HCT116 (cell line): ENCODE measurements around the gene MYH15. TPM values are rescaled to one million over a fixed set of nuclear protein-coding genes. Genes with fewer than 3 reads are reported as not detected.

ENCODE experiments used
- ATAC-seq: fragments of 200-7000 bp; cut with Tn5 transposase; 2 replicates; pipeline ENCODE4 v1.9.1; 2020; ENCODE audit warnings: mild to moderate bottlenecking, moderate library complexity
- BruUV-seq: library from RNA; stranded (reverse); fragments of 400-500 nt; replicated peaks from 2 replicates; lab custom pipeline; 2021; lab: Mats Ljungman, UMichigan
- CTCF ChIA-PET: fragments of 300-600 bp; sonication (Branson Sonifier 250); formaldehyde crosslinking; loops from one replicate; lab custom pipeline; 2021; ENCODE audit warnings: antibody characterized with exemption; lab: Charles Lee
- POLR2A ChIA-PET: fragments of 300-600, 350-600 bp; sonication (Branson Sonifier 250); formaldehyde crosslinking; loops from one replicate; lab custom pipeline; 2021; ENCODE audit warnings: antibody characterized with exemption; lab: Charles Lee
- RAD21 ChIA-PET, 2 experiments: fragments of 300-600 bp; sonication (Branson Sonifier 250); formaldehyde crosslinking; loops; one replicate each; lab custom pipeline; 2023; ENCODE audit warnings: low total read pairs in 2 of 2; ENCODE audit not compliant: uncharacterized antibody in 2 of 2, unreplicated experiment in 2 of 2, low non-redundant PET in 1 of 2; lab: Charles Lee
- DNase-seq: peaks from one replicate; pipeline ENCODE4 v3.0.0-alpha.2; 2010; ENCODE audit warnings: low read depth, low spot score
- H2AFZ ChIP-seq: fragments of 200-600 bp; shearing (Covaris generic), sonication (generic); 2 replicates; pipeline ENCODE4 v1.6.1; 2017; ENCODE audit warnings: low read depth, mixed run types, mixed read lengths, antibody characterized with exemption, low read length; ENCODE audit not compliant: poor library complexity, severe bottlenecking
- H3K27ac ChIP-seq: 2 replicates; pipeline ENCODE4 v1.5.1; 2012; ENCODE audit warnings: low read depth, low read length
- H3K27me3 ChIP-seq: fragments of 200-600 bp; sonication (generic); 2 replicates; pipeline ENCODE4 v1.6.1; 2016; ENCODE audit warnings: mixed run types, low read length, mixed read lengths; ENCODE audit not compliant: insufficient read depth
- H3K36me3 ChIP-seq, 2 experiments: fragments of 200-500 bp in 1 of 2; fragments of 200-600 bp in 1 of 2; sonication (Bioruptor generic) in 1 of 2; sonication (generic) in 1 of 2; 2 replicates each; pipeline versions ENCODE4 v1.5.1 to v1.6.1; 2014 to 2016; ENCODE audit warnings: low read length in 2 of 2, inconsistent platforms in 1 of 2, mixed read lengths in 1 of 2, mixed run types in 1 of 2; ENCODE audit not compliant: insufficient read depth in 2 of 2, control insufficient read depth in 1 of 2
- H3K4me1 ChIP-seq, 2 experiments: fragments of 200-600 bp in 1 of 2; sonication (generic) in 1 of 2; 2 replicates each; pipeline versions ENCODE4 v1.5.1 to v1.6.1; 2012 to 2017; ENCODE audit warnings: low read length in 2 of 2, inconsistent platforms in 1 of 2, mild to moderate bottlenecking in 1 of 2, mixed read lengths in 1 of 2, mixed run types in 1 of 2, moderate library complexity in 1 of 2; ENCODE audit not compliant: insufficient read depth in 2 of 2, control insufficient read depth in 1 of 2
- H3K4me2 ChIP-seq: fragments of 200-600 bp; sonication (generic); 2 replicates; pipeline ENCODE4 v1.6.1; 2017; ENCODE audit warnings: mixed run types, low read length, mixed read lengths
- H3K4me3 ChIP-seq, 2 experiments: fragments of 200-600 bp in 1 of 2; sonication (generic) in 1 of 2; replicated peaks in 1 of 2; 2 replicates each; pipeline ENCODE4 v1.5.1; 2011 to 2016; ENCODE audit warnings: low read length in 2 of 2, control low read depth in 1 of 2, low read depth in 1 of 2, mild to moderate bottlenecking in 1 of 2, mixed read lengths in 1 of 2, mixed run types in 1 of 2
- H3K79me2 ChIP-seq: fragments of 200-600 bp; sonication (generic); 2 replicates; pipeline ENCODE4 v1.6.1; 2017; ENCODE audit warnings: mild to moderate bottlenecking, mixed run types, low read length, moderate library complexity, mixed read lengths; ENCODE audit not compliant: insufficient read depth
- H3K9ac ChIP-seq: fragments of 200-600 bp; sonication (generic); 2 replicates; pipeline ENCODE4 v1.6.1; 2016; ENCODE audit warnings: low read length, mixed read lengths
- H3K9me2 ChIP-seq: fragments of 200-600 bp; sonication (generic), shearing (Covaris generic); 2 replicates; pipeline ENCODE4 v1.6.1; 2017; ENCODE audit warnings: mixed run types, mild to moderate bottlenecking, moderate library complexity; ENCODE audit not compliant: insufficient read depth
- H3K9me3 ChIP-seq, 2 experiments: fragments of 200-500 bp in 1 of 2; fragments of 200-600 bp in 1 of 2; sonication (Bioruptor generic) in 1 of 2; sonication (generic) in 1 of 2; 2 replicates each; pipeline ENCODE4 v1.6.1; 2014 to 2017; ENCODE audit warnings: low read length in 2 of 2, mixed read lengths in 2 of 2, inconsistent platforms in 1 of 2, low read depth in 1 of 2, mild to moderate bottlenecking in 1 of 2, mixed run types in 1 of 2, moderate library complexity in 1 of 2; ENCODE audit not compliant: control insufficient read depth in 1 of 2, insufficient read depth in 1 of 2
- H4K20me1 ChIP-seq: fragments of 200-600 bp; sonication (generic), shearing (Covaris generic); 2 replicates; pipeline ENCODE4 v1.6.1; 2017; ENCODE audit warnings: mixed run types, mild to moderate bottlenecking, moderate library complexity; ENCODE audit not compliant: insufficient read depth
- CBX3 ChIP-seq: IDR thresholded peaks from 2 replicates; pipeline ENCODE4 v1.6.1; 2012; ENCODE audit warnings: low read depth
- CEBPB ChIP-seq: IDR thresholded peaks from 2 replicates; pipeline ENCODE4 v1.6.1; 2012; ENCODE audit warnings: low read depth
- EGR1 ChIP-seq: IDR thresholded peaks from 2 replicates; pipeline ENCODE4 v1.6.1; 2012; ENCODE audit warnings: low read depth
- ELF1 ChIP-seq: IDR thresholded peaks from 2 replicates; pipeline ENCODE4 v1.6.1; 2012; ENCODE audit warnings: low read depth, borderline replicate concordance
- EZH2 ChIP-seq: fragments of 200-600 bp; sonication (generic); IDR thresholded peaks from 2 replicates; pipeline ENCODE4 v1.6.1; 2017; ENCODE audit warnings: antibody characterized with exemption, mixed run types
- EZH2phosphoT487 ChIP-seq: fragments of 200-600 bp; IDR thresholded peaks from 2 replicates; pipeline ENCODE4 v1.6.1; 2018; ENCODE audit warnings: antibody characterized with exemption, borderline replicate concordance
- FOSL1 ChIP-seq: IDR thresholded peaks from 2 replicates; pipeline ENCODE4 v1.6.1; 2012; ENCODE audit warnings: low read depth
- JUND ChIP-seq: IDR thresholded peaks from 2 replicates; pipeline ENCODE4 v1.6.1; 2012
- POLR2A ChIP-seq: IDR thresholded peaks from 2 replicates; pipeline ENCODE4 v1.7.0; 2011; ENCODE audit warnings: borderline replicate concordance; ENCODE audit not compliant: insufficient read depth, insufficient read length; ENCODE audit errors: extremely low read depth
- POLR2AphosphoS5 ChIP-seq: IDR thresholded peaks from 2 replicates; pipeline ENCODE4 v1.6.1; 2011; ENCODE audit warnings: mild to moderate bottlenecking, low read depth, low read length, moderate library complexity
- RAD21 ChIP-seq: IDR thresholded peaks from 2 replicates; pipeline ENCODE4 v1.6.1; 2012; ENCODE audit warnings: low read depth, mild to moderate bottlenecking
- SIN3A ChIP-seq: IDR thresholded peaks from 2 replicates; pipeline ENCODE4 v1.6.1; 2012; ENCODE audit warnings: low read depth
- SP1 ChIP-seq: IDR thresholded peaks from 2 replicates; pipeline ENCODE4 v1.6.1; 2012; ENCODE audit warnings: low read depth
- YY1 ChIP-seq: IDR thresholded peaks from 2 replicates; pipeline ENCODE4 v1.6.1; 2011; ENCODE audit warnings: low read length, low read depth, moderate library complexity, mild to moderate bottlenecking; ENCODE audit not compliant: insufficient replicate concordance; ENCODE audit errors: extremely low read depth
- ZFX ChIP-seq: fragments of 450-650 bp; IDR thresholded peaks from 2 replicates; pipeline ENCODE4 v1.6.1; 2017
- intact Hi-C: fragments of 100-400 bp; cut with micrococcal nuclease; formaldehyde crosslinking; loops from 2 replicates; pipeline ENCODE4 v1.10.0; 2022
- total RNA-seq: library from RNA; stranded (reverse); gene quantifications from one replicate; pipeline ENCODE4 v1.2.1, GENCODE V29; 2021; ENCODE audit not compliant: unreplicated experiment
- TF ChIP-seq, protein P1 (sequence below), 3 experiments: fragments of 200-600 bp in 1 of 3; sonication (generic) in 1 of 3; IDR thresholded peaks in 2 of 3; conservative IDR thresholded peaks in 1 of 3; 2 replicates each; pipeline ENCODE4 v1.5.1; 2012 to 2017; ENCODE audit warnings: low read depth in 2 of 3, low read length in 2 of 3, antibody characterized with exemption in 1 of 3, borderline replicate concordance in 1 of 3, control low read depth in 1 of 3, mild to moderate bottlenecking in 1 of 3, mixed read lengths in 1 of 3, mixed run types in 1 of 3, moderate library complexity in 1 of 3; ENCODE audit not compliant: insufficient read depth in 1 of 3
- TF ChIP-seq, protein P2 (sequence below): IDR thresholded peaks from 2 replicates; pipeline ENCODE4 v1.6.1; 2012; ENCODE audit warnings: low read depth

MYH15 gene
- total RNA-seq, 1 experiment from 2014 or later, result 11.2 TPM

DNA sequence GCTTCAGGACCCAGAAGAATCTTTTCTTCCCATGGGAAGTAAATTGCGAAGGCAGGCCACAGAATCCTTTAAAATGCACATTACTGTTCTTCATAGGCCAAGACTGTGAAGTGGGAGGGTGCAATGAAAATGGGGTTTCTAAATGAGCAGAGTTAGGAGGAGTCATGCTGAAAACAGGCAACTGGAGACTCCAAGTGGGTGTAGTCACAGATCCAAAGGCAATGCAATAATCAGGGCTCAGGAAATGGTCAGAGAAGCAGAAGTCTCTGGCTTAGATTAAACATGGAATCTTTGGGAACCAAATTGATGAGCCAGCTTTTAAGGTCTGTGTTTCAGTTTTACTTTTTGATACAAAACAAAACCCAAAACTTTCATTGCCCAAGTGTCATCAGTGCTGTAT lies 176.4 kb downstream of the MYH15 start:
- H4K20me1 ChIP-seq, result no peaks in the 10 kb centered on the region
- H2AFZ ChIP-seq, result no peak overlapping the region
- H3K9me2 ChIP-seq, result no peaks in the 10 kb centered on the region
- ChIA-PET CTCF (no interaction called here), POLR2A (no interaction called here), RAD21 (no interaction called here)
- H3K9me3 ChIP-seq, result no peaks in the 10 kb centered on the region
- H3K4me1 ChIP-seq, result no peaks in the 10 kb centered on the region
- ATAC-seq (no peak), DNase-seq (no peak)
- no peaks in the 10 kb centered on the region for H3K79me2 ChIP-seq
- no TSS peak for BruUV-seq
- H3K27me3 ChIP-seq, result no peaks in the 10 kb centered on the region
- no peaks in the 10 kb centered on the region for H3K36me3 ChIP-seq
- intact Hi-C loops, result no loop called here
- no peak overlapping the region for H3K27ac ChIP-seq
- H3K9ac ChIP-seq, result no peak overlapping the region
- TF ChIP-seq, protein P1, sequence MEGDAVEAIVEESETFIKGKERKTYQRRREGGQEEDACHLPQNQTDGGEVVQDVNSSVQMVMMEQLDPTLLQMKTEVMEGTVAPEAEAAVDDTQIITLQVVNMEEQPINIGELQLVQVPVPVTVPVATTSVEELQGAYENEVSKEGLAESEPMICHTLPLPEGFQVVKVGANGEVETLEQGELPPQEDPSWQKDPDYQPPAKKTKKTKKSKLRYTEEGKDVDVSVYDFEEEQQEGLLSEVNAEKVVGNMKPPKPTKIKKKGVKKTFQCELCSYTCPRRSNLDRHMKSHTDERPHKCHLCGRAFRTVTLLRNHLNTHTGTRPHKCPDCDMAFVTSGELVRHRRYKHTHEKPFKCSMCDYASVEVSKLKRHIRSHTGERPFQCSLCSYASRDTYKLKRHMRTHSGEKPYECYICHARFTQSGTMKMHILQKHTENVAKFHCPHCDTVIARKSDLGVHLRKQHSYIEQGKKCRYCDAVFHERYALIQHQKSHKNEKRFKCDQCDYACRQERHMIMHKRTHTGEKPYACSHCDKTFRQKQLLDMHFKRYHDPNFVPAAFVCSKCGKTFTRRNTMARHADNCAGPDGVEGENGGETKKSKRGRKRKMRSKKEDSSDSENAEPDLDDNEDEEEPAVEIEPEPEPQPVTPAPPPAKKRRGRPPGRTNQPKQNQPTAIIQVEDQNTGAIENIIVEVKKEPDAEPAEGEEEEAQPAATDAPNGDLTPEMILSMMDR (IDR thresholded peaks at IDR 0.05 in 2 of 3, conservative IDR thresholded peaks at IDR 0.05 in 1 of 3; ENCODE audit: borderline replicate concordance in 1 of 3, insufficient read depth in 1 of 3, low read depth in 2 of 3, low read length in 2 of 3), result no peak
- TF ChIP-seq JUND (no peak), YY1 (no peak), FOSL1 (no peak), SIN3A (no peak), CBX3 (no peak), SP1 (no peak), RAD21 (no peak), ZFX (no peak), EGR1 (no peak), ELF1 (no peak), POLR2AphosphoS5 (no peak), CEBPB (no peak), EZH2 (no peak), EZH2phosphoT487 (no peak), POLR2A (no peak)
- TF ChIP-seq, protein P2, sequence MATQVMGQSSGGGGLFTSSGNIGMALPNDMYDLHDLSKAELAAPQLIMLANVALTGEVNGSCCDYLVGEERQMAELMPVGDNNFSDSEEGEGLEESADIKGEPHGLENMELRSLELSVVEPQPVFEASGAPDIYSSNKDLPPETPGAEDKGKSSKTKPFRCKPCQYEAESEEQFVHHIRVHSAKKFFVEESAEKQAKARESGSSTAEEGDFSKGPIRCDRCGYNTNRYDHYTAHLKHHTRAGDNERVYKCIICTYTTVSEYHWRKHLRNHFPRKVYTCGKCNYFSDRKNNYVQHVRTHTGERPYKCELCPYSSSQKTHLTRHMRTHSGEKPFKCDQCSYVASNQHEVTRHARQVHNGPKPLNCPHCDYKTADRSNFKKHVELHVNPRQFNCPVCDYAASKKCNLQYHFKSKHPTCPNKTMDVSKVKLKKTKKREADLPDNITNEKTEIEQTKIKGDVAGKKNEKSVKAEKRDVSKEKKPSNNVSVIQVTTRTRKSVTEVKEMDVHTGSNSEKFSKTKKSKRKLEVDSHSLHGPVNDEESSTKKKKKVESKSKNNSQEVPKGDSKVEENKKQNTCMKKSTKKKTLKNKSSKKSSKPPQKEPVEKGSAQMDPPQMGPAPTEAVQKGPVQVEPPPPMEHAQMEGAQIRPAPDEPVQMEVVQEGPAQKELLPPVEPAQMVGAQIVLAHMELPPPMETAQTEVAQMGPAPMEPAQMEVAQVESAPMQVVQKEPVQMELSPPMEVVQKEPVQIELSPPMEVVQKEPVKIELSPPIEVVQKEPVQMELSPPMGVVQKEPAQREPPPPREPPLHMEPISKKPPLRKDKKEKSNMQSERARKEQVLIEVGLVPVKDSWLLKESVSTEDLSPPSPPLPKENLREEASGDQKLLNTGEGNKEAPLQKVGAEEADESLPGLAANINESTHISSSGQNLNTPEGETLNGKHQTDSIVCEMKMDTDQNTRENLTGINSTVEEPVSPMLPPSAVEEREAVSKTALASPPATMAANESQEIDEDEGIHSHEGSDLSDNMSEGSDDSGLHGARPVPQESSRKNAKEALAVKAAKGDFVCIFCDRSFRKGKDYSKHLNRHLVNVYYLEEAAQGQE, result no peak
- H3K4me2 ChIP-seq, result no peak overlapping the region
- no peak overlapping the region for H3K4me3 ChIP-seq
